HG02870 (cell line): Measurements from ENCODE around the gene LARP6.
"Not testable (repeated sequence)": the region's sequence is repeated elsewhere in the genome, so short reads cannot be mapped to it uniquely, and the experiment has no call there.

Experiments
- ATAC-seq: cut with Tn5 transposase; IDR thresholded peaks from one replicate; pipeline ENCODE4 v1.9.1; 2021; ENCODE audit warnings: mild to moderate bottlenecking, moderate library complexity; ENCODE audit not compliant: unreplicated experiment

LARP6 gene

DNA sequence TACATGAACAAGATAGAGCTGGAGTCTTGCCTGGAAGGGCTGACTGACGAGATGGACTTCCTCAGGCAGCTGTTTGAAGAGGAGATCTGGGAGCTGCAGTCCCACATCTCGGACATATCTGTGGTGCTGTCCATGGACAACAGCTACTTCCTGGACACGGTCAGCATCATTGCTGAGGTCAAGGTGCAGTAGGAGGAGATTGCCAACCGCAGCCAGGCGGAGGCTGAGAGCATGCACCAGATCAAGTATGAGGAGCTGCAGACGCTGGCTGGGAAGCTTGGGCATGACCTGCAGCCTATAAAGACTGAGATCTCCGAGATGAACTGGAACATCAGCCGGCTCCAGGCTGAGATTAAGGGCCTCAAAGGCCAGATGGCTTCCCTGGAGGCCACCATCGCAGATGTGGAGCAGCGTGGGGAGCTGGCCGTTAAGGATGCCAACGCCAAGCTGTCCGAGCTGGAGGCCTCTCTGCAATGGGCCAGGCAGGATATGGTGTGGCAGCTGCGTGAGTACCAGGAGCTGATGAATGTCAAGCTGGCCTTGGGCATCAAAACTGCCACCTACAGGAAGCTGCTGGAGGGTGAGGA, 5.5 kb upstream of the LARP6 start:
- no peak for ATAC-seq

DNA sequence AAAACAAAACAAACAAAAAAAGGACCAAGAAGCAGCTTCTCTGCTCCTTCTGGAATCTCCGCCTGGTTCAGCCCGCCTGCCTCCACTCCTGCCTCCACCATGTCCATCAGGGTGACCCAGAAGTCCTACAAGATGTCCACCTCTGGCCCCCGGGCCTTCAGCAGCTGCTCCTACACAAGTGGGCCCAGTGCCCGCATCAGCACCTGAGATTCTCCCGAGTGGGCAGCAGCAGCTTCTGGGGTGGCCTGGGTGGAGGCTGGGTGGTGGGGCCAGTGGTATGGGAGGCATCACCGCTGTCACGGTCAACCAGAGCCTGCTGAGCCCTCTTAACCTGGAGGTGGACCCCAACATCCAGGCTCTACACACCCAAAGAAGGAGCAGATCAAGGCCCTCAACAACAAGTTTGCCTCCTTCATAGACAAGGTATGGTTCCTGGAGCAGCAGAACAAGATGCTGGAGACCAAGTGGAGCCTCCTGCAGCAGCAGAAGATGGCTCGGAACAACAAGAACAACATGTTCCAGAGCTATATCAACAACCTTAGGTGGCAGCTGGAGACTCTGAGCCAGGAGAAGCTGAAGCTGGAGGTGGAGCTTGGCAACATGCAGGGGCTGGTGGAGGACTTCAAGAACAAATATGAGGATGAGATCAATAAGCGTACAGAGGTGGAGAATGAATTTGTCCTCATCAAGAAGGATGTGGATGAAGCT, 4.8 kb upstream of the LARP6 start:
- ATAC-seq, result not testable (repeated sequence)

DNA sequence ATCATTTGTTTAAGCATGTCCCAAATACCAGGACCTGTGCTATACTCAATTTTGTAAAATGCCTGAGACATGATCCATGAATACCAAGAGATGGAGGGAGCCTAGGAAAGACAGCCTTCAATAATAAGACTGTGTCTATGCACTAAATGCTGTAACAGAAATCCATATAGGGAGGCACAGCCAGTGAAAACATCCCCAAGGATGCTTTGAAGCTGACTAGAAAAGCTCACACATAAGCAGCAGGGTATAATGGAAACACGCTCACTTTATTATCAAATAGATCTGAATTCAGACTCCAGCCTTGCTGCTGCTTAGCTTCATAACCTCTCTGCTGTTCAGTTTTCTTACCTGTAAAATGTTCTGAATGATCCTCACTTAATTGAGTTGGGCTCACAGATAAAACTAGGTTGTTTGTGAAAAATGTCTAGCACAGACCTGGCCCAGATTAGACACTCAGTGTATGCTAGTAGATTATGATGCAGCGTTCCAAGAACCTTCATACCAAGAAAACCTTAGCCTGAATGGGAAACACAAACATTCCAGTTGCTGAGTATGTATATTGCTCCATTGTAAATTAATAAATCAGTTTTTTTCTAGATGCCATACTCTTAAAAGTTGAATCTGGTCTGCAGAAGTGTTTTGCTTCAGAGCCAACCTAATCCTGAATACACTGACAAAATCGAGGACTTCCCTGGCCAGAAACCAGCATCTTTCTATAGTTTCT, 3.8 kb upstream of the LARP6 start:
- no peak for ATAC-seq

DNA sequence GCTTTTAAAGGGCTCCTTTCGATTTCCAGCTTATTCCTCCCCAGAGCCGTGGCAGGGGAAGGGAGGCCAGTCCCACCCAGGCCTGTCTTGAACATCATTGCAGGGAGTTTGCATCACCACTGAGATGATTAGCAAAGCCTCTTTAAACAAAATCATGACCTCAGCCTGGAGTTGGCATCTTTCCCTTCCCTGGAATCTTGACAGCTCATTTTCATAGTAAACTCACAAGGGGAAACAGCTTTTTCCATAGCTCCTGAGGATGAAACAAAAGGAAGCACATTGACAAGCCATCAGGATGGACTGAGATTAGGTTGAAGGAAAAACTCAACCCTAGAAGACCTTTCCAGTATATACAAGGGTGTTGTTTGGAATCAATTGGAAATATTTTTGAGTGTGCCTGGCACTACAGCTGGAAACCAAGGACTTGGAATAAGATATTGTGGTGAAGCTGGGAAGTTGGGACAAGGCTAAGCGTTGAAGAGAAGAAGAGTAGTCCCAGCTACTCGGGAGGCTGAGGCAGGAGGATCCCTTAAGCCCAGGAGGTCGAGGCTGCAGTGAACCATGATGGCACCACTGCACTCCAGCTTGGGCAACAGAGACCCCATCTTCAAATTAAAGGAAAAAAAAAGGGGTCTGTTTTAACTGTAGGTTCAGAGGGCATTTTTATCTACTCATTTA, 3.1 kb upstream of the LARP6 start:
- no peak for ATAC-seq

DNA sequence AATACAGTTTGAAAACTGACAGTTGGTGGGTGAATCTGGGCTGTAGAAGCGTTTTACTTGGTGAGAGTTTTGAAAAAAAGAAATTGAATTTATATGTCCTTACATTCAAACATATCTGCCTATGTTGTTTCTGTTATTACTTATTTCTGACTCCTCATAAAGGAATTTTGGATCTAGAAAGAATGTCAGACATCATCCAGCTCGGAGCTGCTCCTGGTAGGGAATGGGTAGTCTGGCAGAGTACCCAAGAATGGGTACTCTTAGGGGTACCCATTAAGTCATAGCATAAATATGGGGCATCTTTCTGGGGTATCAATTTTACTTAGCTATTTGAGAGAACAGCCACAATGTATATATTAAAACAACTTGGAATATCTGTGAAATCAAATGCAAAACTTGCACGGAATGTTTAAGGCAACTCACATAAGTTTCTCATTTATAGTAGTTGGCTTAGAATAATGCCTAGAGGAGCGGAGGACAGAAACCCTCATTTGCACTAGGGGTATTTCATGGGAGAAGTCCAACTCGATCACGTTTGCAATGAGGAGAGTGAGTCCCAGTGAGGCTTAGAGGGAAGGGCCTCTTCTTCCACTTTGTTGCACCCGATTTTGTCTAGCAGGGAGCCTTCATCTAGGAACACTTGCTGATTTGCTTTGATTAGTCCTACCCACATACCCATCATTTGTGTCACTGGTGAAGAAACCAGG, 2.4 kb upstream of the LARP6 start:
- ATAC-seq, result no peak

DNA sequence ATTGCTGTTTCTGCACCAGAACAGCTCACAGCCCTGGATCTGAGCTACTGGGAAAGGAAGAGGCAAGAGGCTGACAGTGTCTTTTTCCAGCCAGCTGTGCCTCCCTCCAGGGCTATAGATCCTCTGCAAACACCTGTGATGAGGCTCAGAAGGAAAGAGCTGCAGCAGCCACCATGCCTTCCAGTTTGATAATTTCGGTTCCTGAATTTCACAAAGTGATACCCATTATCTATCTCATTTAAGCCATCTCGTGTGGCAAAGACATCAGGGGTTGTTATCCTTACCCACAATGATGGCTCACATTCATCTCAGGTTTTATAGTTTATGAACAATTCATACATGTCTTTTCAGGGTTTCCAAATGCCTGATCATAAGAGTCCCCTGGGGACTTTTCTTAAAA, 1.8 kb upstream of the LARP6 start:
- ATAC-seq, result no peak

DNA sequence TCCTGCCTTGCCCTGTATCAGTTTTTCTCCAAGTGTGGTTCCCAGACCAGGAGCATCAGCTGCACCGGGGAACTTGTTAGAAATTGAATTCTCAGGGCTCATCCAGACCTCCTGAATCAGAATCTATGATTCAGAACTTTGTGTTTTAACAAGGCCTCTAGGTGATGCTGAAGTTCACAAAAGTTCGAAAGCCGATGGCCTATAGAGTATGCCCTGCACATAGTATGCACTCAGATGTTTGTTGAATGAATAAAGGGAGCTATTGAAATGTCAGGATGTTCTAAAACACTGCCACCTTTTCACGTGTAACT, 664 bp upstream of the LARP6 start:
- ATAC-seq, result no peak

DNA sequence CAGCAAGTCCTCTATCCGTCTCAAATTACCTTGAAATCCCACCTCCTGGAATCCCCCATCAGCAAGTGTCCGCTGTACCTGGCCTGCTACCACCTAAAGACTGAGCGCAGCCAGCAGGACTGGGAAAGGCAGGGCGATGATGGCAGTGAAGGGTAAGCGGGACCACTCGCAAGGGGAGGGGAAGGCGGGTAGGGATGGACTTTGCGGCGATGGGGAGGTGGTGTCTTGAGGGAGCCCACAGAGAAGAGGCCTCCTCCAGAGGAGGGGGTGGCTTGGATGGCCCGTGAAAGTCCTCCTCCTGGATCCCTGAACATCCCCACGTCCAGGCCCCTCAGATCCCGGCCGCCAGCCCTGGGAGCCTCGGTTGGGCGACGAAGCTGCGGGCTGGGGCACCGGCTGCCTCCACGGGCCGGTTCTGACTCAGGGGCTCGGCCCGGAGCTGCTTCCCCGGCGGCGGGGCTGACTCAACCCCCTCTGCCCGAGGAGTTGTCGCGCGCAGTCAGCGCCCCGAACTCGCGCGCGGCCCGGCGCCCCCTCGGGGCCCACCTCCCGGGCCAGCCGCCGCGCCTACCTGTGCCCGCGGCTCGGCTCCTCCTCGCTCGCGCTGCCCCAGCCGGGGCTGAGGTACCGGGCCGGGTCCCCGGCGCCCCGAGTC, 512 bp downstream of the LARP6 start:
- ATAC-seq, result no peak

DNA sequence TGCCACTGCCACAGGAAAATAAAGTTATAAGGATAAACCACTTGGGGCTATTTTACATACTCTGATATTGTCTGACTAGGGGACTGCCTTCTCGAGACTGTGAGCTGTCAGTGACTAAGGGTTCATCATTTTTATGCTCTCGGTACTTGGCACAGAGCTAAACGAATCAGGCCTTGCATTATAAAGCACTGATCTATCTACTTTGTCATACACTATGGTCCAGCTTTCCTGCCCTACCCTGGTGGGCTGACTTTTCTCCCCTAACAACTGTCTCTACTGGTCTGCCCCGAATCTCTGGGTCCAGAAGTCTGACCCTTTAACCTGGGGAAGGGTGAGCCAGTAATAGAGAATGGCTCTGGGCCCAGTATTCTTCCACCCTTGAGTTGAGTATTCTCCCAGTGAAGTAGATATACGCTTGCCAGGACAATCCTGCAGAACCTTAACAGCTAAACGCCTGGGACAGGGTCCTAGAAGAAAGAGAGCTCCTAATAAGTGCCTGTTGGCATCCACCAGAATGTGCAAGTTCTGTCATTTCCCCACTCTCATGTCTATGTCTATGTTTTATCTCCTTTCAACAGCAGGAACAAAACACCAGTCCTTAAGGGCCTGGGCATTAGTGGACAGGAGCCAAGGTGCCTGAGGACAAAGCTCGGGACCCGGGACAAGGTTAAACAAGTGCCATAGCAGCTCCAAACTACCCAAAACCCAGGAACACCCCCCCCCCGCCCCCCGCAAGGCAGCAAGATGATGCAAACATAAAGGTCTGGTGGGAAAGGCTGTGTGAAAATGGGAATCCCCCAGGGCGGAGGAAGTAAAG, 1.2 kb downstream of the LARP6 start:
- ATAC-seq, result no peak

DNA sequence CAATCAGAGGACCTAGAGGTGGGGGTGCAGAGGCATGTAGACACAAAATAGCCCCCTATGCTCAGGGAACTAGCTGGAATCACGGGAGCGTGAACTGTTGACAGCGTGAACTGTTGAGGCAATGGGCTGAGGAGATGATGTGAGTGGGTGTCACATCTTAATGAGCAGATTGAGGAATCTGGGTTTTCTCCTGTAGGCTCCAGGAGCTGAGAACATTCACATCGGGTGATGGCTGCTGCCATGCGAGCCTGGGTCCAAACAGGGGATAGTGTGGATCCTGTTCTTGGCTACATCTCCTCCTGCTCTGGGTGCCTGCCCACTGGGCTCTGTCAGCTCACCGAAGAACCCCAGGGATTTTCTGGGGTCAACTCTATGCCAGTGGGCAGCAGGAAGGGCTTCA, 2.1 kb downstream of the LARP6 start:
- ATAC-seq, result no peak

DNA sequence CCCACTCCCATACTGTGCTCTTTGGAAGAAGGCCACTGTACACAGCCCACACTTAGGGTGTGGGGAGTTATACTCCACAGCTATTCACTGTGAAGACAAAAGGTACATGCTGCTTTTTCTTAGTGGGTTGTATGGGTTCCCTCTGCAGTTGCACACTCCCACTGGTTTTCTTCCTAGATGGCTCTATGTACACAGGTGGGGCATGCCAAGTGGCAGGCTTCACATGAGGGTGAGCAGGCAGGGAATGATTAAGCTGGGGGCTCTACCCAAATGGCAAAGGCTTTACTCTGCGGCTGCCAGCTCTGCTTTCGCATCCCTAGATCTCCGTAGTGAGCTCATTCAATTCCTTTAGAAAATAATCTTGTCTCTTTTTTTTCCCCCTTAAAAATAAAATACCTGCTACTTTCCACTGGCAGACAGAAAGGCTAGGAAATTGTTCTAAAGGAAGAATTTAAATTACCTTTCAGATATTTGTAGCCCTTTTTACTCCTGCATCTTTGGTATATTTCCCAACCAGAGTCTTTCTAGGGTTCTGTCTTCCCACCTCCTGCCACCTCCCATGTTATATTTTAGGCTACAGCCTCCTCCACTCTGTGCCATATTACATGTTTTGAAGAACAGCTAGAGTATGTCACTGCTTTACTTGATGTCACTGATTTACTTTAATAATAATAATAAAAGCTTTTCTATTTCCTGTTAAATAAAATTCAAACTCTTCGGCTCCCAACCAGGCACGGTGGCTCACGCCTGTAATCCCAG, 8.2 kb downstream of the LARP6 start:
- ATAC-seq, result no peak

DNA sequence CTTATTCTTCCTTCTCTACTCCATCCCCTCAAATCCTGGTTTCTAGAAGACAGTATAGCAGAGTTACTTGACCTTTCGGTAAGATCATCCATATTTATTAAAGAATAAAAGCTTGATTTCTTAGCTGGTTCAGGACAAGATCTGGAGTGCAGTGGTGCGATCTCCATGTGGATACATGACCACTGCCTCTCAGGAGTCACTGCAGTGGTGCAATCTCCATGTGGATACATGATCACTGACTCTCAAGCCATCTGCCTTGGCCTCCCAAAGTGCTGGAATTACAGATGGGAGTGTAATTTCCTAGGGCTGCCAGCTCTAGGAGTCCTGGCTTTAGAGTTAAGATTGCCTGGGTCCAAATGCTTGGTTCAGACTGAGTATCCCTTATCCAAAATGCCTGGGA, 16.5 kb downstream of the LARP6 start:
- ATAC-seq, result no peak

DNA sequence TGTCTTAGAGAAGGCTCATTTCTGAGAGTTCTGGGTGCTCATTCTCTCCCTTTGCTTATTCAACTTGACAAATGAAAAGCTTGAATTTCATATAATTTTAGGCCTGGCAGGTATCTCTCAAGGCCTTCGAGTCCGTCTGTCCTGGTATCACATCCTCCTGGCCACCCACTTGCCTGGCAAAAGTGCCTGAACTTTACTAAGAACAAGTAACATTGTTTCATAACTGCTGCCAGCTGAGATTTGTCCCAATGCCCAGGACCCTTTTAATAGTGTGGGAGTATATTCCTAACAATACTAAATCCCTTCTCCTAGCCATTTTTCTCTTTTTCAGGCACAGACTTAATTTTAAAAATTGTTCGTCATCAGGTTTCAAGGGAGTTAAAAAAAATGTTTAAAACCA, 18.1 kb downstream of the LARP6 start:
- no peak for ATAC-seq

DNA sequence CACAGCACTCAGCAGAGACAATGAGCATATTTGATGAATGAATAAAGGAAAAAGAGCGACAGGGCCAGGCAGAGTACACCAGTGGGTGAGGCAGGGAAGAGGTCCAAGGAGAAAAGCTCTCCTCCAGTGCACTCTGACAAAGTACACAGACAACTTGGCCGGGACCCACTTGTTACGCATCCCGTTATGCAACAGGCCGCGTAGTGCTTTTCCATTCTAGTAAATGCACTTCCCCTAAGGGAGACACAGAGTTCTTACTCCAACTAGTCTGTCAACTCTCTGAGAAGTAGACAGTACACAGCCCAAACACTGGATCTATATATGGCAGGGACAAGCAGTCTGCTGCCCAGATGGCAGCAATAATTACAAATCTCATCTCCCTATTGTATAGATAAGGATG, 18.5 kb downstream of the LARP6 start:
- ATAC-seq, result no peak

DNA sequence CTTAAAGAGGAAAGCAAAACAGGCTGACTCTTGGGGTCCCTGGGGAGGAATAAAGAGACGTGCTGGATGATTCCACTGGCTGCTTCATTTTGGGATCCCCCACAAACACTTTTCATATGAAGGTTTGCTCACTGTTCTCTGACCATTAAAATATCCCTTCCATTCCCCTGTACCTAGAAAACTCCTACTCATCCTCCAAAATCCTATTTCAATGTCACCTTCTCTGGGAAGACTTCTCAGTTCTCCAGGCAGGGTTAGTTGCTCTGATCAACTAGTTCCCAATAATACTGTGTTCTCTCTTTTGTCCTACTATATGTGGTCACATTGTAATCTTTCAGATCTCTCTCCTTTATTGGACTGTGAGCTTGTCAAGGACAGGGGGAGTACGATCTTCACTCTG, 19.0 kb downstream of the LARP6 start:
- no peak for ATAC-seq

DNA sequence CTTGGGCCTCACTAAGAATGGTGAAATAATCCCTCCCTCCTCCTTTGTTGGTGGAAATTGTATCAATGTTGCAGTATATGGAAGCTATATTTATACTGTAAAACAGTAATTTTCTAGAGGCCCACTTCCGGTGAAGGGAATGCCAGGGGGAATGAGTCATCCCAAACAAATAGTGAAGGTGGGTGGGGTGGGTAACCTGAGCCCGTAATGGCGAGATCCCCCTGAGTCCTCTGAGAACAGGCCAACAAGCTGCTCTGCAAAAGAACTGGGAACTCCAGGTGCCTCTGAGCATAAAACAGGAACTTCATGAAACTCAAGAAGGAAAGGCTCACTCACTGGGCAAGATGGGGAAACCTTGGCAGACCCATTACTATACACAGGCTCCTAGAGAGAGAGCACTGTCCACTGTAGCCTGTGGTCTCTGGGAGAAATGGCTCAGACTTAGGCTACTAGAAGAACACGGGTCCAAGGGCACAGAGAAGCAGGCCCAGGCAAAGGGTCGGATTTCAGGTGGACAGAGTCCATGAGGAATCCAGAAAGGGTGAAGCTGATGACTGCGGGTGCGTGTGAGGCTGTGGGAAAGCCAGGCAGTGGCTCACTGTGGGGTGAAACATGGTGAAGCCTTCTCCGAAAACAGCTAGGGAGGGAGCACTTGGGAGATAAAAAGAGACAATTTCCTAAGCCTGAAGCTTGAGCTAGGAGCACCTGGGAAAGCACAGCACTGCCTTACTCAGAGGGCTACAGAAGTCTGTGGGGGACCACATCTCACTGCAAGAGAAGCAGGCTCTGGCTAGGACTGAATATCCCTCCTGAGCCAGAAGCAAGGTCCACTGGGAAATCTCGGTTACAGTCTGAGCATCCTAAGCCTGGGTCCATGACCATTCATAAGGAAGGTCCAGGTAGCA, 19.8 kb downstream of the LARP6 start:
- no peak for ATAC-seq

DNA sequence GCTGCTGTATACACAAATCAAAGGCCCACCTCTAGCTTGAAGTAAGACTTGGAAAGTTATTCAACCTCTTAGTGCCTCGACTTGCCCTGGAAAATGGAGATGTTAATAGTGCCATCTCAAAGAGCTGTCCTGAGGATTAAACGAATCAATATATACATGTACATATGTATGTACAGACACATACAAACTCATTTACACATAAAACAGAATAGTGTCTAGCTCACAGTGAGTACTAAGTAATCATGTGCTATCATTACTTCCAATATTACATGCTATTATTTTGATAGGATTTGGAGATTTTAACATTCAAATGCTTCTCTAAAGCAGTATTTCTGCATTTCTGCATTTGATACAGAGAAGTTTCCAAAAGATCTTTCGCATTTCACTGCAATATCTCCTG, 20.5 kb downstream of the LARP6 start:
- no peak for ATAC-seq

DNA sequence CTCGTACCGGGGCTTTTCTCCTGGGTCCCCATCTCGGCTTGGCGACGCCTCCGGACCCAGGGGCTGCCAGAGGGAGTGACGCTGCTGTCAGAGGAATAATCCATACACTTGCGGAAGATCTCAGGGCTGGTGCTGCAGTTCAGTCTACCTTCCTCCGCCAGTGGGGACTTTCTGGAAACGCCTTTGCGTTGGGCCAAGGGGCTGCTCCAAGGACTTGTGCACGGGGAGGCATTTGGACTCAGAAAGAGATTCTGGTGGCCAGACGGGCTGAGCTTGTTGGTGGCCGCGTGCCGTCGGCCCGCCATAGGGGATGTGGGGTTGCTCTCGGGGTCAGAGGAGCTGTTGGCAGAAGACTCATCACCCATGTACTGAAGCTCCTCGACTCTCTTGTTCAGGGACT, 21.8 kb downstream of the LARP6 start:
- no peak for ATAC-seq
